Kidney tubule cell (primary cell): ENCODE results near the gene FIZ1.

Experiments used
- DNase-seq: peaks from one replicate; pipeline ENCODE4 v3.0.0-alpha.2; 2018; ENCODE audit warnings: low spot score

The FIZ1 gene

DNA sequence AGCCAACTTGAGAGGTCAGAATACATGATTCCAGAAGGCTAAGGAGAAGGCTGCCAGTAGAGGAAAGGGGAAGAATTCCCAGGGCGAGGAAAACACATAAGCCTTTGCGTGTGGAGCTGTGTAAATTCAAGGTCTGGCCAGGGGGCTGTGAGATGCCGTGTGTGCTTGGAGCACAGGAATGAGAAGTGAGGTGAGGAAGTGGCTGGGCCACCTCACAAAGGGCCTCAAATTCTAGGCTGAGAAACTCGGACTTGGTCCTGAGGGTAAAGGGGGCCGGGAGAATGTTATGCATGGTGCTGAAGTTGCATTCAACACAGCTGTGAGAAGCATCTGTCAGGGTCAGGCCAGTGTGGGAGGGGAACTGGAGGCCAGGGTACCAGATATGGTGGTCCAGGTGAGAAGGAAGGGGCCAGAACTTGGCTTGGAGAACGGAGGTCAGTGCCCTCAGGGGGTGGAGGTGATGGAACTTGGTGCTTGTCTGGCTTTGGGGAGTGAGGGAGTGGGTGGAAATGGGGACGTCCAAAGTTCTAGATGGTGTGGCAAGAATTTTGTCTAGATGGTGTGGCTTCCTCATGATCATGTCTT is 36.6 kb upstream of the FIZ1 start:
- DNase-seq, result no peak

DNA sequence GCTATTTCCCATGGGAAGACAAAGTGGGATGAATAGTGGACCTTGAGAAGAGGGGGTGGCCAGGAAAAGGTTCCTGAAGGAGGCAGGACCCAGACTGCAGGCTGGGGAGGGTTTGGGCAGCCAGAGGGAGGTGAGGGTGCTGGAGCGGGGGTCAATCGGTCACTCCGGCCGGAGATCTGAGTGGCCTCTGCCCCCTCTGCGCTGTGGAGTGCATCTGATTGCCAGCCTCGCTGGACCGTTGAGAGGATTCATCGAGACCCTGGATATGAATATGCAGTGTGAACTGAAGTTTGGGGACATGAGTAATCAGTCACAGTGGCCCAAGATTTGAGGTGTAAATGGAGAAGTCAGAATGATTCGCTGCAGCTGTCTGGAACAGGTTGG is 36.0 kb upstream of the FIZ1 start:
- no peak for DNase-seq

DNA sequence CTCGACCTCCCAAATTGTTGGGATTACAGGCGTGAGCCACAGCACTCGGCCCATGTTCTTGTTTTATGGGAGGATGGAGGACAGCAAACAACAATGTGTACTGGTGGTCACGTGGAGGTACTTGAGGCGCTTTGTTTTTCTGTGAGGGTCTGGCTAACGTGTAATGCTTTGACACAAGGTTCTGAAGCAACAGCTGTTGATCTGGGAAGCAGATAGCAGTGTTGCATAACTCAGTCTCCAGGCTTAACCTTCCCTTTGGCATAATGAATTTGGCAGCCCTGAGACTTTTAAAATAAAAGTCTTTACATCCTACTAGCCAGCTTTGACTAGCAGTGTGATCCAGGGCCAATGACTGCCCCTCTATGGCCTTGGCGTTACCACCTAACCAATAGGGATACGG is 34.5 kb upstream of the FIZ1 start:
- DNase-seq, result no peak

DNA sequence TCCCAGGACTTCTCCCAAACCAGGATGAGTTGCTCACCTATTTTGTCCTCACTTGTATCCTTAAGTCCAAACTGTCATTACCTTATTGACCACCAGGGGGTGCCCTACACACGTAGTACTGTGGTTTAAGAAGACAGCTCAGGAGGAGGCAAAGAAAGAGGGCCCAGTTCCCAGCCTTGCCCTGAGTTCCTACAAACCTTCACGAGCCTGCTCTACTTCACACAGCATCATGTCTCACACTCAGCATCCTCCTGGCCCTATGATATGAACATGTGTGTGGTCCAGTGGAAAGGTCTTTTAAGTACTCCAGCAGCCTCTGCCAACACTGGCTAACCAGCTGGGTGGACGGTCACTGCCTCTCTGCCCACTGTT is 33.1 kb upstream of the FIZ1 start:
- DNase-seq, result peak; percentile 94

DNA sequence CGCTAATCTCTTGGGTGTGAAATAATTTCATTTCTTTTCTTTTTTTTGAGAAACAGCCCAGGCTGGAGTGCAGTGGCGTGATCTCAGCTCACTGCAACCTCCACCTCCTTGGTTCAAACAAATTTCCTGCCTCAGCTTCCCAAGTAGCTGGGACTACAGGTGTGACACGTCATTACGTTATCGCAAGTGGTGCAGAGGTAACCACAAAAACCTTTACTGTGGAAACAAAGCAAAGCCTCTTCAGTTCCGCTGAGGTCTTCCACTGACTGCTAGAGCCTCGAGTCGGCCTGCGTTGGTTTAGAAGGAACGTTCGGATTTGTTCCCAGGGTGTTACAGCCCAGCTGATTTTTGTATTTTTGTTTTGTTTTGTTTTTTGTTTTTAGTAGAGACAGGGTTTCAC is 27.0 kb upstream of the FIZ1 start:
- no peak for DNase-seq

DNA sequence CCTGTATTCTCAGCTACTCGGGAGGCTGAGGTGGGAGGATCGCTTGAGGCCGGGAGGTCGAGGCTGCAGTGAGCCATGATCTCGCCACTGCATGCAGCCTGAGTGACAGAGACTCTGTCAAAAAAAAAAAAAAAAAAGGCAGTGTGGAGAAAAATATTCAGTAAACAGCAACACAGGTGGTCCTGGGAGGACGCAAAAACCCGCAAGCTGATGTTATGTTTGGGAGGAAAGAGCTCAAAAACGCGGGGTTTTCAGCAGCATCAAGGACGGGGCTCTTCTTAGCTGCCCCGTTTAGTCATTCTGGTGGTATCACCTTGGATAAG is 25.6 kb upstream of the FIZ1 start:
- DNase-seq, result no peak

DNA sequence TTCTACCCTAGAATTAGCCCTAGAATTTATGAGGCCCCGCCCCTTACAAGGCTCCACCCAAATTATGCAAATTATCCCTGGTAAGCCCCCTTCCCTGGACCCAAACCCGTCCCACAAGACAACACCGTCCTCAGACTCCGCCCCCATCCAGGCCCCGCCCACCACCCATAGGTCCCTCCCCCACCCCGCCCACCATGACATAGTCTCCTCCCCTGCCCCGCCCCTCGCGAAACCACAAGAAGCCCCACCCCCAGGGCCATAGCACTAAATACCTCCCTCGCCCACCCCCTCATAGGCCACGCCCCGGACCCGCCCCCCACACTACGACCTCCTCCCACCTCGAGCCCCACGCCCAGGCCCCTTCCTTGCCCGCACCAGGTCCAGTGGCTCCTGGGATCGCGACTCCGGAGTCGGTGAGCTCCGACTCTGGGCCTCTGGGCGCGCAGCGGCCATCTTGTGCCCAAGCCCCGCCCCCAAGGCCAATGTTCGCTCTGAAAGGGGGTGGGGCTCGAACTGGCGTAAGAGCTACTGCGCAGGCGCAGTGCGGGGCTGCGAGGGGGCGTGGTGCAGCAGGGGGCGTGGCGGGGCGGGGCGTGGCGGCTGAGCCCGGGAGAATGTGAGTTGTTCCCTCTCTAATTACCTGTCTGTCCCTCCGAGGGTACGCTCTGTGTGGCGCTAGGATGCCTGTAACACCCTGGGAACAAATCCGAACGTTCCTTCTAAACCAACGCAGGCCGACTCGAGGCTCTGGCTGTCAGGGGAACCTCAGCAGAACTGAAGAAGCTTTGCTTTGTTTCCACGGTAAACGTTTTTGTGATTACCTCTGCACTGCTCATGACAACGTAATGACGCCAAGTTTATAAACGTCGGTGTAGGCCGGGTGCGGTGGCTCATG is 25.0 kb upstream of the FIZ1 start, which contains the start of gene ZNF784:
TSS of gene ZNF784 (minus strand) at position 458 of the 895 bp plus-strand sequence. CDS start at position 453, 5 bp downstream.
- DNase-seq, result peak; percentile 91

DNA sequence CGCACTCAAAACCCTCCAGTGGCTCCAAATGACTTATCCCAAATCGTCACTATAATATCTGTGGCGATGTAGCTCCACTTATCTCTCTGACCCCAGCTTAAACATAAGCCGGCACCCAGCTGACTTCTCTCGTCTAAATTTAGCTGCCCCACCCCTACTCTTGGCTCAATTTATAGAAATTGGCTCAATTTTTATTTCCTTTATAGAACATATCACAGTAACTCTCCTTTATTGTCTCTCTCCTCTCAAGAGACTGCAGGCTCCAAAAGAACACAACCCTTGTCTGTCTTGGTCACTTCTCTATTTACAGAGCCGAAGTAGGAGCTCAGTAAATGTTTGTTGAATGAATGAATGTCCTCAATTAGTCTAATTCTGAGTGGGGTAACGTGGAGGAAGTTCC is 24.2 kb upstream of the FIZ1 start:
- no peak for DNase-seq

DNA sequence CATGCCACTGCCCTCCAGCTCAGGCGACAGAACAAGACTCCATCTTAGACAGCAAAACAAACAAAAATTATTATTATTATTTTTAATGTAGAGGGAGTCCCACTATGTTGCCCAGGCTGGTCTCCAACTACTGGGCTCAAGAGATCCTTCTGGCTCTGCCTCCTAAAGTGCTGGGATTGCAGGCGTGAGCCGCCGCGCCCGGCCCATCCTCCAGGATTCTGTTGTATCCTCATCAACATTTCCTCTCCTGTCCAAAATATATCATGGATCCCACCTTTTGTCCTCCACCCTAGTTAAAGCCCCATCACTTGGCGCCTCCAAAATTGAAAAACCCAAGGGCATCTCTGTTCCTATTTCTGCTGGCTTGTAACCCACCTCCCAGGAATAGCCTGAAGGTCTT is 23.8 kb upstream of the FIZ1 start:
- no peak for DNase-seq

DNA sequence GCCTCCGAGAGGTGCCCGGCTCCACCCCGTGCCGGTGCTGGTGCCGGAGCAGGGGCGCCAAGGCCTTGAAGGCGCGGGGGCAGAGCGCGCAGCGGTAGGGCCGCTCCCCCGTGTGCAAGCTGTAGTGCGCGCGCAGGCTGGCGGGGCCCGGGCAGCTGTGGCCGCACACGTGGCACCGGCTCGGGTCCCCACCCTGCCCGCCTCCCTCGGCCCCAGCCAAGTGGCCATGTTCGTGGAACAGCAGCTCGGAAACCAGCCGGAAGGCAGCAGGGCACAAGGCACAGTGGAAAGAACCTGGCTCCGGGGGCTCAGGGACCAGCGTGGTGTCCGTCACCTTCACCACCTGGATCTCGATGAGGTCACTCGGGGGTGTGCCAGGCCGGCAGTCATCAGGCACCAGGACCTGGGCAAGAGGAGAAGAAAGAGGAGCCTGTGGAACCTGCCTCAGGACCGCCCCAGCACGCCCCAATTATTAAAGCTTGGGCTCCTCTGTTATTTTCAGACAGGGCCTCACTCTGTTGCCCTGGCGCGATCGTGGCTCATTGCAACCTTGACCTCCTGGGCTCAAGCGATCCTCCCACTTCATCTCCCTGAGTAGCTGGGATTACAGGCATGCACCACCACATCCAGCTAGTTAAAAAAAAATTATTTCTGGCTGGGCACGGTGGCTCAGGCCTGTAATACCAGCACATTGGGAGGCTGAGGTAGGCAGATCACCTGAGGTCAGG is 23.1 kb upstream of the FIZ1 start:
- DNase-seq, result no peak

DNA sequence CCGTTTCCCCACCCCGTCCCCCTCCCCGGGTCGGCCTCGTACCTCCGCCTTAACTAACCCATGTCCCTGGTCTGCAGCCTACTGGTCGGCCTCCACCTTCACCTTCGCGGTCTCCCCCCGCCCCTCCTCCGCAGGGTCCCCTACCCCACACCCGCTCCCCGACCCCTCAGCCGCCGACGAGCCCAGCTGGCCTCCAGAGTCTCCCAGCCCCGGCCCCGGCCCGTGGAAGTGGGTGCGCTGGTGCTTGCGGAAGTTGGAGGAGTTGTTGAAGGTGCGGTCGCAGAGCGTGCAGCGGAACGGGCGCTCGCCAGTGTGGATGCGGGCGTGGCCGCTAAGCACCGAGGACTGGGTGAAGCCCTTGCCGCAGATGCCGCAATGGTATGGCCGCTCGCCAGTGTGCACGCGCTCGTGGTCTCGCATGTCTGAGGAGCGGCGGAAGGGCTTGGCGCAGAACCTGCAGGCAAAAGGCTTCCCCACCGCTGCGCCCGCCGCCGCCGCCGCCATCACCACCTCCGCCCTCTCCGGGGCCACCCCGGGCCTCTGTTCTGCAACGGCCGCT is 22.4 kb upstream of the FIZ1 start:
- DNase-seq, result no peak

DNA sequence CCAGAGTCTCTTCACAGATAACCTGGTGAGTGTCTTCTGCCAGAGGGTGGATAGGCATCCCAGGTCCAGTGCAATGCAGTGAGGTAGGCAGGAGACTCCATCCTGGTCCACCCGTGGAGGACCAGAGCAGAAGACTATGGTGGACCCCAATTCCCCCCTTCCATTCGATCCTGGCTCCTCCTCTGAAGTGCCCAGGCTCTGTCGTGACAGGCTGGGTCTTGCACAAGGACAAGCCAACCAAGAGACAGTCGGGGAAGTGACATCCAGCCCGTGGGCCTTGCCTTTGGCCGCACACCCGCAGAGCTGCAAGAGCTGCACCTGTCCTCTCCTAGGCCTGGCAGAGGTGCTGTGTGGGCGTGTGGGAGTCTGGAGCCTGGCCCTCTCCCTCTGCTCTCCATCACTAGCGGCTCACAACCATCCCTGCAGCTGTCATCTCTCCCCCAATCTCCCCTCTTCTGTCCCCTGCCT is 21.9 kb upstream of the FIZ1 start:
- DNase-seq, result no peak

DNA sequence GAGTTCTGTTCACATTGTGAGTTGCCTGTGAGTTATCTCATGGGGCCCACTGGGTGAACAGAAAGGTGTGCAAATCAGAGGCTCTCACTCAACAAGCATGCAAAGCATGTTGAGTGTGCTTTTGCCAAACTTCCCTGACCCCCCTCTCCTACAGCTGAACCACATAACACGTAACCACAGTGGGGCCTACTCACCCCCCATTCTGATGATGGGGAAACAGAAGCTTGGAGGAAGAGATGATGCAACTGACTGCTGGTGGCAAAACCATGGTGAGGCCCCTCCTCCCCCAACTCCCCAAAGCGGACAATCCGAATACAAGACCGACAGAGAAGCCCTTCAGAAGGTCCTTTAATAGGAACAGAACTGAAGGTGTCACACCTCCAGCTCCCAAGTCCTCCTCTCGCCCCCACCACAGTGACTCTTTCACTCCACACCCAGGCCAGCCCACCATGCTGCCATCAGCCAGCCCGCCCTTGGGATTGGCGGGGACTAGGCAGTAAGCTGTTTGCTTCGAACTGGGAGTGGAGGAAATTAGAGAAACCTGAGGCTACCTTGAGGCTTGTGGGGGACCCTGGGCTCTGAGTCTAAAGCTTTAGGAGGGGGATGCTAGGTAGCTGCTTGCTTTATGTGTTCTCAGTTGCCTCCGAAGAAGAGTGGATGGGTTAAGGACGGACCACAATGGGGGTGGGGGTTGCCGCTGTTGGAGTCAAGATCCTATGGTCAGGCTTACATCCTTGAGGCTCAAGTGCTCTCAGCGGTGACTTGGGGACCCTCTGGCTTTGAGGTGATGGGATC is 21.3 kb upstream of the FIZ1 start:
- no peak for DNase-seq

DNA sequence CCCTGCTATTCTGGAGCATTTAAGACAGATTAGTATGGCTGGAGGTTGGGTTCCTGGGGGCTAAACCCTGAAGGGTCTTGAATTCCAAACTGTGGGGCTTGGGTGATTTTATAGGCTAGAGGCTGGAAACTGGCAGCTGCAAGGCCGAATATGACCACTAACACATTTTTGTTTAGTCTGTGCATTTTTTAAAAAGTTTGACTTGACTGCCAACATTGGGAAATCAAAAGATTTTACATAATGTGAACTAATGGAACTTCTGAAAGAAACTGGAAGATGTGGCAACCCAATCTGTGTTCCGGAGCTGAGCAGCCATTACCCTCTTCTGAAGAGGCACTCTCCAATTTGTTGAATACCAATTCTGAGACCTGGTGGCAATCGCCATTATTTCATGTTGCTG is 20.0 kb upstream of the FIZ1 start:
- DNase-seq, result no peak

DNA sequence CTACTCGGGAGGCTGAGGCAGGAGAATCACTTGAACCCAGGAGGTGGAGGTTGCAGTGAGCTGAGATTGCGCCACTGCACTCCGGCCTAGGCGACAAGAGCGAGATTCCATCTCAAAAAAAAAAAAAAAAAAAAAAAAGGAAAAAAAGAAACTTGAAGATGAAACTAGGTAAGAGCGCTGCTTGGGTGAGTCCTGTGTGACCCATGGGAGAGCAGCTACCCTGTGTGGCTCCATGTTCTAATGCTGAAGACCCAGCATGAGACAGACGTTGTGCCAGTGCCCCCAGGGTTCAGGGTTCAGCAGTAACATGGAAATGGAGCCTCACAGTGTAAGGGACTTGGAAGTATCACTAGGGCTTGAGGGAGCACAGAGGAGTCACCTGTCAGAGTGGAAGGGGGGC is 19.1 kb upstream of the FIZ1 start:
- no peak for DNase-seq

DNA sequence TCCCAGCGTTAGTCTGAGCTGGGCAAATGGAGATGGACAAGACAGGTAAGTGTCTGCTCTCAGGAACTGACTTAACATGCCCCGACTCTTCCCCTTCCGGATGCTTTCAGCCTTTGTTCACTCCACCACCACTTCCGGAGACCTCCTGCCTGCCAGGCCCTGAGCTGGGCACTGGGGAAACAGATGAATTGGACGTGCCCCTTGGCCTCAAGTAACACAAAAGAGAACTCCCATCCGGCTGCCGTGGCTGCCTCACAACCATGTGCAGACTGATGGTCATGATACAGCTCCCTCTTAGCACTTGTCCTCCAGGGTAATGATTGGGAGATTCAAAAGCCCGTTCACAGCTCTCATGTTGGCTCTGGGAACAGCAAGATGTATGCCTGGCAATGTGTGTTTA is 18.1 kb upstream of the FIZ1 start:
- DNase-seq, result no peak

DNA sequence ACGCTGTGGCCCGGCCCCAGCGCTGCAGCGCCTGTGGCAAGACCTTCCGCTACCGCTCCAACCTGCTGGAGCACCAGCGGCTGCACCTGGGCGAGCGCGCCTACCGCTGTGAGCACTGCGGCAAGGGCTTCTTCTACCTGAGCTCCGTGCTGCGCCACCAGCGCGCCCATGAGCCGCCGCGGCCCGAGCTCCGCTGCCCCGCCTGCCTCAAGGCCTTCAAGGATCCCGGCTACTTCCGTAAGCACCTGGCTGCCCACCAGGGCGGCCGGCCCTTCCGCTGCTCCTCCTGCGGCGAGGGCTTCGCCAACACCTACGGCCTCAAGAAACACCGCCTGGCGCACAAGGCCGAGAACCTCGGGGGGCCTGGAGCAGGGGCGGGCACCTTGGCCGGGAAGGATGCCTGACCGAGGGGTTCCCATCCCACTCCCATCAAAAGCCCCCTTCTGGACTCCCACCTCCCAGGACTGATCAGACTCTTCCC is 17.1 kb upstream of the FIZ1 start:
- DNase-seq, result no peak

DNA sequence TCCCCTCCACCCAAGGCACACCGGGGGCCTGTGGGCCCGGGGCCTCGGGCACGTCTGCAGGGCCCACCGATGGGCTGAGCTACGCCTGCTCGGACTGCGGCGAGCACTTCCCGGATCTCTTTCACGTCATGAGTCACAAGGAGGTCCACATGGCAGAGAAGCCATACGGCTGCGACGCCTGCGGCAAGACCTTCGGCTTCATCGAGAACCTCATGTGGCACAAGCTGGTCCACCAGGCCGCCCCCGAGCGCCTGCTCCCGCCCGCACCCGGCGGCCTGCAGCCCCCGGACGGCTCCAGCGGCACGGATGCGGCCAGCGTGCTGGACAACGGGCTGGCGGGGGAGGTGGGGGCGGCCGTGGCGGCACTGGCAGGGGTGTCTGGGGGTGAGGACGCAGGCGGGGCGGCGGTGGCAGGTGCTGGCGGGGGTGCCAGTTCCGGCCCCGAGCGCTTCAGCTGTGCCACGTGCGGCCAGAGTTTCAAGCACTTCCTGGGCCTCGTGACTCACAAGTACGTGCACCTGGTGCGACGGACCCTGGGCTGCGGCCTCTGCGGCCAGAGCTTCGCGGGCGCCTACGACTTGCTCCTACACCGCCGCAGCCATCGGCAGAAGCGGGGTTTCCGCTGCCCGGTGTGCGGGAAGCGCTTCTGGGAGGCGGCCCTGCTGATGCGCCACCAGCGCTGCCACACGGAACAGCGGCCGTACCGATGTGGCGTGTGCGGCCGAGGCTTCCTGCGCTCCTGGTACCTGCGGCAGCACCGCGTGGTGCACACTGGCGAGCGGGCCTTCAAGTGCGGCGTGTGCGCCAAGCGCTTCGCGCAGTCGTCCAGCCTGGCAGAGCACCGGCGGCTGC is 16.5 kb upstream of the FIZ1 start:
- no peak for DNase-seq

DNA sequence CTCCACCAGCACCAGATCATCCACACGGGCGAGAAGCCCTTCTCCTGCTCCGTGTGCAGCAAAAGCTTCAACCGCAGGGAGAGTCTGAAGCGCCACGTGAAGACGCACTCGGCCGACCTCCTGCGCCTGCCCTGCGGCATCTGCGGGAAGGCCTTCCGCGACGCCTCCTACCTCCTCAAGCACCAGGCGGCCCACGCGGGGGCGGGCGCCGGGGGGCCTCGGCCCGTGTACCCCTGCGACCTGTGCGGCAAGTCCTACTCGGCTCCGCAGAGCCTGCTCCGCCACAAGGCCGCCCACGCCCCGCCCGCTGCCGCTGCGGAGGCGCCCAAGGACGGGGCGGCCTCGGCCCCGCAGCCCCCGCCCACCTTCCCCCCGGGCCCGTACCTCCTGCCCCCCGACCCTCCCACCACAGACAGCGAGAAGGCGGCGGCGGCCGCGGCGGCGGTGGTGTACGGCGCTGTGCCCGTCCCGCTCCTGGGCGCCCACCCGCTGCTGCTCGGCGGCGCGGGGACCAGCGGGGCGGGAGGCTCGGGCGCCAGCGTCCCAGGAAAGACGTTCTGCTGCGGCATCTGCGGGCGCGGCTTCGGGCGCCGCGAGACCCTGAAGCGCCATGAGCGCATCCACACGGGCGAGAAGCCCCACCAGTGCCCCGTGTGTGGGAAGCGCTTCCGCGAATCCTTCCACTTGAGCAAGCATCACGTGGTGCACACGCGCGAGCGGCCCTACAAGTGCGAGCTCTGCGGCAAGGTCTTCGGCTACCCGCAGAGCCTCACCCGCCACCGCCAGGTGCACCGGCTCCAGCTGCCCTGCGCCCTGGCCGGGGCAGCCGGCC is 15.6 kb upstream of the FIZ1 start:
- DNase-seq, result no peak
